ENCODE data around the gene HHIP.
"Not testable (repeated sequence)": the region's sequence is repeated elsewhere in the genome, so short reads cannot be mapped to it uniquely, and the experiment has no call there.

Gene HHIP

GRCh38 chr4:144748814-144749555, 103.0 kb downstream of the HHIP start:
- DNase-seq (ENCODE audit: low spot score): no peak

- no peak for DNase-seq (ENCODE audit: low spot score)
These were observed 104.4 kb downstream of the HHIP start for GRCh38 chr4:144750348-144750747.

GRCh38 chr4:144754562-144755410, 108.8 kb downstream of the HHIP start:
- DNase-seq (ENCODE audit: low spot score): peak; percentile 5

GRCh38 chr4:144757969-144758368, 112.0 kb downstream of the HHIP start:
- DNase-seq (ENCODE audit: low spot score): no peak

DNA sequence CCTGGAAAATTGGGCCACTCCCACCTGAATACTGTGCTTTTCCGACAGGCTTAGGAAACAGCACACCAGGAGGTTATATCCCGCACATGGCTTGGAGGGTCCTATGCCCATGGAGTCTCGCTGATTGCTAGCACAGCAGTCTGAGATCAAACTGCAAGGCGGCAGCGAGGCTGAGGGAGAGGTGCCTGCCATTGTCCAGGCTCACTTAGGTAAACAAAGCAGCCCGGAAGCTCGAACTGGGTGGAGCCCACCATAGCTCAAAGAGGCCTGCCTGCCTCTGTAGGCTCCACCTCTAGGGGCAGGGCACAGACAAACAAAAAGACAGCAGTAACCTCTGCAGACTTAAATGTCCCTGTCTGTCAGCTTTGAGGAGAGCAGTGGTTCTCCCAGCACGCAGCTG, 122.9 kb downstream of the HHIP start:
- not testable (repeated sequence) for DNase-seq (ENCODE audit: low spot score)

GRCh38 chr4:144778364-144778763, 132.4 kb downstream of the HHIP start:
- DNase-seq (ENCODE audit: low spot score): no peak

GRCh38 chr4:144782345-144782744, 136.4 kb downstream of the HHIP start:
- no peak for DNase-seq (ENCODE audit: low spot score)

DNA sequence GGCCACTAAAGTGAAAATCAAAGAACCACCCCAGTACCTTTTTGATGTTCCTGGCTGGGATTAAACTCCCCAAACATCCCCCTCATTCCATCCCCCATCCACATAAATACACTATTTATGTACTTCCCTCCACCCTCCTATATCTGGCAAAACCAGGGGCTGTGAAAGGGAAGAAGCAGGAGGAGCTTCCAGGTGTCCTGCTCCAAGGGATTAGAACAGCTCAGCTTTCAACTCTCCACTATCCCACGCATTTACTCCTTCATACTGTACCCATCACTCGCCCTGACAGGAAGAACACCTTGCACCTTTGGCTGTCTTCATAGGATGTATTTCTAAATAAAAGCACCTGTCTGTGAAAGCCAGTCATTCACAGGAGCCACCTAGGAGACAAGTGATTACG, 140.0 kb downstream of the HHIP start:
- no peak for DNase-seq (ENCODE audit: low spot score)

DNA sequence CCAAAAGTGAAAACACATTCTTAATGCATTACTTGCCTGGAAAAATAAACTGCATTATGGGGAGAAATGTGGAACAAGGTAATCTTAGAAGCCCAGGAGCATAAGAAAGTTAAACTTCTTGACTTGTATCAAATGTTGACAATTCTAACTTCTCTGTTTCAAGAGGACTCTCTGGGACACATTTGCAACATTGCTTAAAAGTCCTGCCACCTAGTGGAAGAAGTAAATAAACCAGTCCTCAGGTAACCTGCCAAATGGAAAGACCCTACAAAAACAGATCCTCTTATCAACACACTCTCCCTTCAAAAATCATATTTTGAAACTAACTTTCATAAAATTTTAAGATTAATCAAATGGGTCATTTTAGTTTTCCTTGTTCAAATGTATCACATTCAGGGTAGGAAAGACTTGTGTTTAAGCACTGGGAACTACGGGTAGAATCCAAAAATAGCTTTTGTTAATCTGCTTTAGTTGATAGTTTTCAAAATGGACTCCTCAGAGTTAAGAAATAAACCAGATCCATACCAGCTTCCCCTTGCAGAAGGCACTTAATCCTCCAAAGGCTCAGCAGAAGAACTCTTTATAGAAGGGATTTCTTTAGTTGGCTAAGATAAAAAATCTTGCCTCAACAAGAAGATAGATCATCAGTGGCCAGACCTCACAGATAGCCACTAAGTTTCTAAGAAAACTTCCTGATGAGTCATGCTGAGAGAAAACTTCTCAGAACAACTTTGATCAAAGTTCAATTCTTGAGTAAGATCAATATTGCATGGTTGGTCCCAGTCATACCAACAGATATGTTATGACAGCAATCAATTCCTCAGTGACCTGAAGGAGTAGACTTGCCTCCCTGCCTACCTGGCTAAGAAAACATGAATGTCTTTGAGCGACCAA, 141.7 kb downstream of the HHIP start:
- DNase-seq (ENCODE audit: low spot score): peak; percentile 41

DNA sequence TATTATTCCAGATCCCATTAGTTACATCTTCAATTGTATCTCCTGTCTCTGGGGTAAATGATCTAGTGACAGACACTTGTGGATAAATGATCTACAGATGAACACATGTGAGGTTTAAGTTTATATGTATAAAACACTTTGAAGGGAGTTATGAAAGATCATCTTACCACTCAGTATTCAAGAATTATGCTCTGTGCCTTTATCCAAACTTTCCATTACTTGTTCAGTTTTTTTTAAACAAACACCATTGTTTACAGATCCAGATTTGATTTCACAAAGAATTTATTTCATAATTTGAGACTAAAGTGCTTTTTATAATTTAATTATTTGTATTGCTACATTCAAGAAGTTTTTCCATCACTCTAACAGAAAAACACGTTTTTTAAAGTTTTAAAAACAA, 142.5 kb downstream of the HHIP start:
- DNase-seq (ENCODE audit: low spot score): no peak

DNA sequence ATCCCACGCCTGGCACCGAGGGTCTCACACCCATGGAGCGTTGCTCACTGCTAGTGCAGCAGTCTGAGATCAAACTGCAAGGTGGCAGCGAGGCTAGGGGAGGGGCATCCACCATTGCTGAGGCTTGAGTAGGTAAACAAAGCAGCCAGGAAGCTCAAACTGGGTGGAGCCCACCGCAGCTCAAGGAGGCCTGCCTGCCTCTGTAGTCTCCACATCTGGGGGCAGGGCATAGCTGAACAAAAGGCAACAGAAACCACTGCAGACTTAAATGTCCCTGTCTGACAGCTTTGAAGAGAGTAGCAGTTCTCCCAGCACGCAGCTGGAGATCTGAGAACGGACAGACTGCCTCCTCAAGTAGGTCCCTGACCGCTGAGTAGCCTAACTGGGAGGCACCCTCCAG, 146.0 kb downstream of the HHIP start:
- not testable (repeated sequence) for DNase-seq (ENCODE audit: low spot score)

Measured in cerebellar cortex (tissue), 1 donor.